NCI-H774 (cell line): ENCODE data around the gene ZNF609.

ENCODE experiments used
- DNase-seq: peaks from one replicate; lab custom pipeline; 2025; lab: John Stamatoyannopoulos, UW

ZNF609 gene

GRCh38 chr15:64544450-64544849, 84.1 kb downstream of the ZNF609 start:
- DNase-seq: no peak

GRCh38 chr15:64547275-64547674, 86.9 kb downstream of the ZNF609 start:
- no peak for DNase-seq

- DNase-seq: no peak
Observed at GRCh38 chr15:64548235-64548634, 87.9 kb downstream of the ZNF609 start.

- DNase-seq: no peak
Observed at GRCh38 chr15:64549860-64550259, 89.5 kb downstream of the ZNF609 start.

GRCh38 chr15:64552281-64552948, 92.0 kb downstream of the ZNF609 start:
- DNase-seq: no peak

GRCh38 chr15:64558460-64559179, 98.2 kb downstream of the ZNF609 start:
- DNase-seq: no peak

GRCh38 chr15:64559243-64559642, 98.9 kb downstream of the ZNF609 start:
- no peak for DNase-seq

- no peak for DNase-seq
Observed at GRCh38 chr15:64560501-64560900, 100.1 kb downstream of the ZNF609 start.

GRCh38 chr15:64560998-64561397, 100.6 kb downstream of the ZNF609 start:
- DNase-seq: no peak

- DNase-seq: no peak
Observed at GRCh38 chr15:64562003-64562640, 101.7 kb downstream of the ZNF609 start.

GRCh38 chr15:64566102-64566501, 105.7 kb downstream of the ZNF609 start:
- DNase-seq: no peak

GRCh38 chr15:64566629-64567427, 106.5 kb downstream of the ZNF609 start:
- no peak for DNase-seq

- no peak for DNase-seq
Observed at GRCh38 chr15:64568765-64569164, 108.4 kb downstream of the ZNF609 start.

- no peak for DNase-seq
Observed at GRCh38 chr15:64571857-64572291, 111.5 kb downstream of the ZNF609 start.

GRCh38 chr15:64572856-64573255, 112.5 kb downstream of the ZNF609 start:
- no peak for DNase-seq

GRCh38 chr15:64574301-64575017, 114.1 kb downstream of the ZNF609 start:
- DNase-seq: no peak

GRCh38 chr15:64580696-64581407, 120.5 kb downstream of the ZNF609 start:
- DNase-seq: no peak

- no peak for DNase-seq
Observed at GRCh38 chr15:64581408-64581761, 121.0 kb downstream of the ZNF609 start.

- DNase-seq: no peak
Observed at GRCh38 chr15:64582202-64582601, 121.8 kb downstream of the ZNF609 start.

- no peak for DNase-seq
Observed at GRCh38 chr15:64583519-64583918, 123.1 kb downstream of the ZNF609 start.

- DNase-seq: no peak
Observed at GRCh38 chr15:64583983-64584382, 123.6 kb downstream of the ZNF609 start.
